ENCODE data around the gene SRRD.

Gene SRRD

GRCh38 chr22:26536056-26536761 is 52.5 kb downstream of the SRRD start:
- H3K4me3 ChIP-seq (replicated peaks; ENCODE audit: low read depth, low read length): no peak overlapping the region

GRCh38 chr22:26536762-26537134 is 53.1 kb downstream of the SRRD start:
- no peak overlapping the region for H3K4me3 ChIP-seq (replicated peaks; ENCODE audit: low read depth, low read length)
- DNase-seq (ENCODE audit: extremely low read depth, low read depth): no peak
- TF ChIP-seq, protein P1, sequence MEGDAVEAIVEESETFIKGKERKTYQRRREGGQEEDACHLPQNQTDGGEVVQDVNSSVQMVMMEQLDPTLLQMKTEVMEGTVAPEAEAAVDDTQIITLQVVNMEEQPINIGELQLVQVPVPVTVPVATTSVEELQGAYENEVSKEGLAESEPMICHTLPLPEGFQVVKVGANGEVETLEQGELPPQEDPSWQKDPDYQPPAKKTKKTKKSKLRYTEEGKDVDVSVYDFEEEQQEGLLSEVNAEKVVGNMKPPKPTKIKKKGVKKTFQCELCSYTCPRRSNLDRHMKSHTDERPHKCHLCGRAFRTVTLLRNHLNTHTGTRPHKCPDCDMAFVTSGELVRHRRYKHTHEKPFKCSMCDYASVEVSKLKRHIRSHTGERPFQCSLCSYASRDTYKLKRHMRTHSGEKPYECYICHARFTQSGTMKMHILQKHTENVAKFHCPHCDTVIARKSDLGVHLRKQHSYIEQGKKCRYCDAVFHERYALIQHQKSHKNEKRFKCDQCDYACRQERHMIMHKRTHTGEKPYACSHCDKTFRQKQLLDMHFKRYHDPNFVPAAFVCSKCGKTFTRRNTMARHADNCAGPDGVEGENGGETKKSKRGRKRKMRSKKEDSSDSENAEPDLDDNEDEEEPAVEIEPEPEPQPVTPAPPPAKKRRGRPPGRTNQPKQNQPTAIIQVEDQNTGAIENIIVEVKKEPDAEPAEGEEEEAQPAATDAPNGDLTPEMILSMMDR (IDR thresholded peaks at IDR 0.05; ENCODE audit: low read depth, low read length, missing control alignments): no peak

More at GRCh38 chr22:26536056-26536761, 52.5 kb downstream of the SRRD start:
- no peak for DNase-seq (ENCODE audit: extremely low read depth, low read depth)
- TF ChIP-seq, protein P1 (IDR thresholded peaks at IDR 0.05; ENCODE audit: low read depth, low read length, missing control alignments): no peak

- TF ChIP-seq, protein P1 (IDR thresholded peaks at IDR 0.05; ENCODE audit: low read depth, low read length, missing control alignments): no peak
- no peak overlapping the region for H3K4me3 ChIP-seq (replicated peaks; ENCODE audit: low read depth, low read length)
- DNase-seq (ENCODE audit: extremely low read depth, low read depth): no peak
These were observed 56.4 kb downstream of the SRRD start for GRCh38 chr22:26540119-26540518.

DNA sequence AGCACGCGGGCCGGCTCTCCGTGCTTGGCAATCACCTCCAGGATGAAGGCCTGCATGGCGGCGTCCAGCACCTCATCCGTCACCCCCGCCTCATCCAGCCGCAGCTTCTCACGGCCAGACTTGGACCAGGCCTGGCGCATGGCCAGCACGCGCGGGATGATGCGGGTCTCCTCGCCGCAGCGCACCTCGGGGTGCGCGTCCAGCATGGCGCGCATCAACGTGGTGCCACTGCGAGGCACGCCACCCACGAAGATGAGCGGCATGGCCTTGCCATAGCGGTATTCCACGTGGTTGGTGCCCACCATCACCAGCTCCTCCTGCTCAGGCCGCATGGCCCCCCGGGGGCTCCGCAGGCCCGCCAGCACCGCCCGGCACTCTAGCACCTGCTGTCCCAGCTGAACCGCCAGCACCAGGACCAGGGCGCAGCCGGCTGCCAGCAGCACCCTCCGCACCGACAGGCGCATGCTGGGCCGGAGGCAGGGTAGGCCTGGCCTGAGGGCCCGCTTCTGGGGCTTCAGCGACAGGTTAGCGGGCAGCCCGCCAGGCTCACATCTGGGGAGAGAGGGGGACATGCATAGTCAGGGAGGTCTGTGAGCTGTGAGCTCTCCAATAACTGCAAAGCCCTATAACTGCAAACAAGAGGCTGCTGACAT is 57.6 kb downstream of the SRRD start:
- no peak for DNase-seq (ENCODE audit: extremely low read depth, low read depth)
- H3K4me3 ChIP-seq (replicated peaks; ENCODE audit: low read depth, low read length): no peak overlapping the region
- TF ChIP-seq, protein P1 (IDR thresholded peaks at IDR 0.05; ENCODE audit: low read depth, low read length, missing control alignments): no peak

DNA sequence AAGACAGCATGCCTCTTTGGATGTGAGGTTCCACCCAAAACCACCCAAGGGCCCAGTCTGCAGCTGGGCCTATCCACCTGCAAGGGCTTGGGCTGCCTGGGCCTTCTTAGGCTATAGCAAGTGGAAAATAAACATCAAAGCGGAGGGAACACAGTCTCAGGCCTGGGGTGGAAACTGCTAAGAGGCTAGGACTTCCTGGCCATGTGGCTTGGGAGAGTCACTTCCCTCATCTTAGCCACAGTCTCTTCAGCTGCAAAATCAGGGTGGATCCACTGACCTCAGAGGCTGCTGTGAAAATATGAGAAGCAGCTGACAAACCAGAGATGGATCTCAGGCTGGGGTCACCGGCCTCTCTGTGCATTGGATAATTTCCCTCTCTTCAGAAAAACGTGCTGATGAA is 59.2 kb downstream of the SRRD start:
- H3K4me3 ChIP-seq (replicated peaks; ENCODE audit: low read depth, low read length): no peak overlapping the region
- no peak for DNase-seq (ENCODE audit: extremely low read depth, low read depth)
- TF ChIP-seq, protein P1 (IDR thresholded peaks at IDR 0.05; ENCODE audit: low read depth, low read length, missing control alignments): no peak

All from HFF-Myc (cell line).